Measurements from ENCODE around the gene CD160. TPM values are rescaled to one million over a fixed set of nuclear protein-coding genes. Genes with fewer than 3 reads are reported as not detected.

Gene CD160
- total RNA-seq: not detected in 2 replicates

GRCh38 chr1:145719230-145720079 lies at the start of gene CD160:
Gene CD160, plus strand, starts transcription at chr1:145719499. Its CDS starts 8,829 bp downstream, at chr1:145728328.

GRCh38 chr1:145707183-145707867 lies 12.0 kb upstream of the CD160 start, which contains the start of gene PDZK1:
Gene PDZK1, minus strand, starts transcription at chr1:145707368. Its CDS starts 19,347 bp downstream, at chr1:145688021.

Other genes starting within 250 kb of the CD160 start
- gene GPR89A, start 111.5 kb upstream of the CD160 start, total RNA-seq: 30.6 and 43.7 TPM in 2 replicates
- gene PDZK1, start 12.1 kb upstream of the CD160 start, total RNA-seq: 0.28 and 0.30 TPM in 2 replicates
- gene RNF115, start 104.6 kb downstream of the CD160 start, total RNA-seq: 9.8 and 11.3 TPM in 2 replicates
- 25.5 and 26.8 TPM in 2 replicates for gene POLR3C, start 104.7 kb downstream of the CD160 start, total RNA-seq
- 2.4 and 2.7 TPM in 2 replicates for gene NUDT17, start 126.1 kb downstream of the CD160 start, total RNA-seq
- 7.4 and 17.6 TPM in 2 replicates for gene PIAS3, start 139.6 kb downstream of the CD160 start, total RNA-seq
- 0.42 and 0.59 TPM in 2 replicates for gene ANKRD35, start 166.4 kb downstream of the CD160 start, total RNA-seq
- 0.89 and 3.9 TPM in 2 replicates for gene ITGA10, start 190.6 kb downstream of the CD160 start, total RNA-seq
- gene PEX11B, start 199.2 kb downstream of the CD160 start, total RNA-seq: 22.0 and 32.4 TPM in 2 replicates
- gene RBM8A, start 208.0 kb downstream of the CD160 start, total RNA-seq: 119 and 129 TPM in 2 replicates
- gene LIX1L, start 238.5 kb downstream of the CD160 start, total RNA-seq: 13.4 and 21.3 TPM in 2 replicates
- gene ANKRD34A, start 245.1 kb downstream of the CD160 start, total RNA-seq: under 0.01 and 1.2 TPM in 2 replicates
- gene POLR3GL, start 245.2 kb downstream of the CD160 start, total RNA-seq: 12.5 and 13.0 TPM in 2 replicates

Measured in smooth muscle cell of the umbilical artery (primary cell).